ENCODE data around the gene NFIC.

NFIC gene

GRCh38 chr19:3465552-3465951 is 99.2 kb downstream of the NFIC start:
- TF ChIP-seq CTCF (IDR thresholded peaks at IDR 0.05; ENCODE audit: poor library complexity, severe bottlenecking) = no peak
- Histone ChIP-seq H3K27ac (ENCODE audit: poor library complexity, severe bottlenecking) (no peak overlapping the region), H3K27me3 (ENCODE audit: insufficient read depth, poor library complexity, severe bottlenecking) (no peaks in the 10 kb centered on the region), H3K9me3 (ENCODE audit: severe bottlenecking) (no peaks in the 10 kb centered on the region), H3K4me1 (ENCODE audit: insufficient read depth, poor library complexity, severe bottlenecking) (no peaks in the 10 kb centered on the region), H3K36me3 (ENCODE audit: low read depth) (peaks cover 18% of the 10 kb centered on the region), H3K4me3 (ENCODE audit: severe bottlenecking) (no peak overlapping the region)
- no peak for ATAC-seq (ENCODE audit: low read depth)
- no peak for DNase-seq (ENCODE audit: low spot score)

- H3K36me3 ChIP-seq (ENCODE audit: low read depth) = peaks cover 11% of the 10 kb centered on the region; the same call in 1 of the 2 replicates
- H3K27me3 ChIP-seq (ENCODE audit: insufficient read depth, poor library complexity, severe bottlenecking) = no peaks in the 10 kb centered on the region
- DNase-seq (ENCODE audit: low spot score) (no peak), ATAC-seq (ENCODE audit: low read depth) (no peak)
- H3K9me3 ChIP-seq (ENCODE audit: severe bottlenecking) = no peaks in the 10 kb centered on the region
- H3K4me3 ChIP-seq (ENCODE audit: severe bottlenecking) = no peak overlapping the region
- no peaks in the 10 kb centered on the region for H3K4me1 ChIP-seq (ENCODE audit: insufficient read depth, poor library complexity, severe bottlenecking)
- TF ChIP-seq CTCF (IDR thresholded peaks at IDR 0.05; ENCODE audit: poor library complexity, severe bottlenecking) = no peak
- H3K27ac ChIP-seq (ENCODE audit: poor library complexity, severe bottlenecking) = no peak overlapping the region
These were observed 100.3 kb downstream of the NFIC start for GRCh38 chr19:3466635-3467034.

GRCh38 chr19:3467437-3468198 is 101.2 kb downstream of the NFIC start:
- TF ChIP-seq CTCF (IDR thresholded peaks at IDR 0.05; ENCODE audit: poor library complexity, severe bottlenecking) = no peak
- H3K36me3 ChIP-seq (ENCODE audit: low read depth) = peaks cover 1% of the 10 kb centered on the region; the same call in 1 of the 2 replicates
- no peaks in the 10 kb centered on the region for H3K9me3 ChIP-seq (ENCODE audit: severe bottlenecking)
- no peak for DNase-seq (ENCODE audit: low spot score)
- no peaks in the 10 kb centered on the region for H3K4me1 ChIP-seq (ENCODE audit: insufficient read depth, poor library complexity, severe bottlenecking)
- no peaks in the 10 kb centered on the region for H3K27me3 ChIP-seq (ENCODE audit: insufficient read depth, poor library complexity, severe bottlenecking)
- H3K4me3 ChIP-seq (ENCODE audit: severe bottlenecking) = no peak overlapping the region
- no peak overlapping the region for H3K27ac ChIP-seq (ENCODE audit: poor library complexity, severe bottlenecking)
- ATAC-seq (ENCODE audit: low read depth) = no peak

- no peak overlapping the region for H3K27ac ChIP-seq (ENCODE audit: poor library complexity, severe bottlenecking)
- no peaks in the 10 kb centered on the region for H3K36me3 ChIP-seq (ENCODE audit: low read depth)
- TF ChIP-seq CTCF (IDR thresholded peaks at IDR 0.05; ENCODE audit: poor library complexity, severe bottlenecking) = no peak
- H3K27me3 ChIP-seq (ENCODE audit: insufficient read depth, poor library complexity, severe bottlenecking) = no peaks in the 10 kb centered on the region
- H3K4me3 ChIP-seq (ENCODE audit: severe bottlenecking) = no peak overlapping the region
- DNase-seq (ENCODE audit: low spot score) = no peak
- no peak for ATAC-seq (ENCODE audit: low read depth)
- no peaks in the 10 kb centered on the region for H3K9me3 ChIP-seq (ENCODE audit: severe bottlenecking)
- H3K4me1 ChIP-seq (ENCODE audit: insufficient read depth, poor library complexity, severe bottlenecking) = no peaks in the 10 kb centered on the region
These were observed 101.8 kb downstream of the NFIC start for GRCh38 chr19:3468211-3468610.
